ENCODE measurements around the gene IGSF9B. TPM values are rescaled to one million over a fixed set of nuclear protein-coding genes. Genes with fewer than 3 reads are reported as not detected.

The IGSF9B gene
- total RNA-seq, 1 donor from 2014 or later: 209 TPM

GRCh38 chr11:133904818-133905515 is 51.8 kb downstream of the IGSF9B start:
- TF ChIP-seq CTCF (IDR thresholded peaks at IDR 0.05; ENCODE audit: partially characterized antibody, unreplicated experiment): no peak
- Mint-ChIP-seq H3K4me1 (ENCODE audit: low read depth, unreplicated experiment) (peaks cover 3% of the 10 kb centered on the region), H3K27me3 (ENCODE audit: unreplicated experiment) (peaks cover 12% of the 10 kb centered on the region), H3K9me3 (ENCODE audit: unreplicated experiment) (peaks cover 21% of the 10 kb centered on the region), H3K36me3 (ENCODE audit: unreplicated experiment) (peaks cover 14% of the 10 kb centered on the region), H3K27ac (ENCODE audit: unreplicated experiment) (no peak overlapping the region), H3K4me3 (ENCODE audit: unreplicated experiment) (no peak overlapping the region)
- peak; percentile 2 for DNase-seq

GRCh38 chr11:133903875-133904817 is 52.6 kb downstream of the IGSF9B start:
- no peak for TF ChIP-seq CTCF (IDR thresholded peaks at IDR 0.05; ENCODE audit: partially characterized antibody, unreplicated experiment)
- peaks cover 14% of the 10 kb centered on the region for H3K36me3 Mint-ChIP-seq (ENCODE audit: unreplicated experiment)

GRCh38 chr11:133903056-133903455 is 53.7 kb downstream of the IGSF9B start:
- peaks cover 3% of the 10 kb centered on the region for H3K4me1 Mint-ChIP-seq (ENCODE audit: low read depth, unreplicated experiment)
- peaks cover 18% of the 10 kb centered on the region for H3K9me3 Mint-ChIP-seq (ENCODE audit: unreplicated experiment)
- DNase-seq: peak; percentile 8
- H3K27me3 Mint-ChIP-seq (ENCODE audit: unreplicated experiment): peaks cover 14% of the 10 kb centered on the region
- H3K4me3 Mint-ChIP-seq (ENCODE audit: unreplicated experiment): no peak overlapping the region
- H3K36me3 Mint-ChIP-seq (ENCODE audit: unreplicated experiment): peaks cover 14% of the 10 kb centered on the region
- no peak overlapping the region for H3K27ac Mint-ChIP-seq (ENCODE audit: unreplicated experiment)
- no peak for TF ChIP-seq CTCF (IDR thresholded peaks at IDR 0.05; ENCODE audit: partially characterized antibody, unreplicated experiment)

More at GRCh38 chr11:133903875-133904817, 52.6 kb downstream of the IGSF9B start:
- peaks cover 21% of the 10 kb centered on the region for H3K9me3 Mint-ChIP-seq (ENCODE audit: unreplicated experiment)
- H3K27me3 Mint-ChIP-seq (ENCODE audit: unreplicated experiment): peaks cover 12% of the 10 kb centered on the region
- H3K27ac Mint-ChIP-seq (ENCODE audit: unreplicated experiment): no peak overlapping the region
- no peak overlapping the region for H3K4me3 Mint-ChIP-seq (ENCODE audit: unreplicated experiment)
- peaks cover 3% of the 10 kb centered on the region for H3K4me1 Mint-ChIP-seq (ENCODE audit: low read depth, unreplicated experiment)
- DNase-seq: peak; percentile 3

- TF ChIP-seq CTCF (IDR thresholded peaks at IDR 0.05; ENCODE audit: partially characterized antibody, unreplicated experiment): no peak
- H3K36me3 Mint-ChIP-seq (ENCODE audit: unreplicated experiment): peaks cover 14% of the 10 kb centered on the region
- no peak for DNase-seq
- H3K27me3 Mint-ChIP-seq (ENCODE audit: unreplicated experiment): peaks cover 17% of the 10 kb centered on the region
- peaks cover 21% of the 10 kb centered on the region for H3K9me3 Mint-ChIP-seq (ENCODE audit: unreplicated experiment)
- H3K27ac Mint-ChIP-seq (ENCODE audit: unreplicated experiment): no peak overlapping the region
- H3K4me1 Mint-ChIP-seq (ENCODE audit: low read depth, unreplicated experiment): peaks cover 3% of the 10 kb centered on the region
- H3K4me3 Mint-ChIP-seq (ENCODE audit: unreplicated experiment): no peak overlapping the region
Measured at GRCh38 chr11:133902506-133902905, 54.3 kb downstream of the IGSF9B start.
